K562 (cell line): ENCODE results near the gene SEBOX. TPM values are rescaled to one million over a fixed set of nuclear protein-coding genes. Genes with fewer than 3 reads are reported as not detected.

ENCODE experiments used
- CBFA2T2 ChIP-seq: fragments of 450-650 bp; conservative IDR thresholded peaks from 2 replicates; pipeline ENCODE4 v1.6.1; 2017; ENCODE audit warnings: mild to moderate bottlenecking
- CBFA2T3 ChIP-seq: fragments of 450-650 bp; IDR thresholded peaks from 2 replicates; pipeline ENCODE4 v1.6.1; 2017
- CHCHD3 ChIP-seq: fragments of 250-450 bp; sonication (Bioruptor Pico); IDR thresholded peaks from 2 replicates; pipeline ENCODE4 v2.1.2; 2022; ENCODE audit warnings: mild to moderate bottlenecking
- ESRRA ChIP-seq: fragments of 450-650 bp; IDR thresholded peaks from 2 replicates; pipeline ENCODE4 v1.6.1; 2014; ENCODE audit warnings: low read depth, mild to moderate bottlenecking, moderate library complexity, borderline replicate concordance
- JUN ChIP-seq, 2 experiments: sonication (generic) in 1 of 2; formaldehyde crosslinking in 1 of 2; IDR thresholded peaks; 2 replicates each; pipeline versions ENCODE4 v1.6.1 to v1.8.0; 2012 to 2022; ENCODE audit warnings: borderline replicate concordance in 2 of 2, mild to moderate bottlenecking in 2 of 2, improper control_type of control experiment in 1 of 2, low read depth in 1 of 2, low read length in 1 of 2, missing genetic modification reagents in 1 of 2
- KLF1 ChIP-seq: fragments of 450-650 bp; IDR thresholded peaks from 2 replicates; pipeline ENCODE4 v1.6.1; 2016; ENCODE audit warnings: missing genetic modification characterization, missing compliant biosample characterization
- LEF1 ChIP-seq: fragments of 450-650 bp; IDR thresholded peaks from 2 replicates; pipeline ENCODE4 v1.6.1; 2016; ENCODE audit warnings: mild to moderate bottlenecking
- MYBL2 ChIP-seq, 2 experiments: fragments of 450-650 bp in 1 of 2; sonication (generic) in 1 of 2; formaldehyde crosslinking in 1 of 2; IDR thresholded peaks; 2 replicates each; pipeline versions ENCODE4 v1.6.1 to v1.8.1; 2017 to 2022; ENCODE audit warnings: borderline replicate concordance in 1 of 2, inconsistent platforms in 1 of 2, low read depth in 1 of 2, mild to moderate bottlenecking in 1 of 2, missing genetic modification reagents in 1 of 2, moderate library complexity in 1 of 2
- NEUROD1 ChIP-seq: fragments of 150-350 bp; IDR thresholded peaks from 2 replicates; pipeline ENCODE4 v1.6.1; 2014; ENCODE audit warnings: borderline replicate concordance, low read length, low read depth; ENCODE audit not compliant: partially characterized antibody
- OTX1 ChIP-seq: fragments of 450-650 bp; formaldehyde crosslinking; IDR thresholded peaks from 2 replicates; pipeline ENCODE4 v1.4.0; 2022; ENCODE audit warnings: mild to moderate bottlenecking
- POU5F1 ChIP-seq: fragments of 150-350 bp; IDR thresholded peaks from 2 replicates; pipeline ENCODE4 v1.6.1; 2014; ENCODE audit warnings: borderline replicate concordance, low read length, low read depth, mild to moderate bottlenecking; ENCODE audit not compliant: partially characterized antibody
- RAD51 ChIP-seq: fragments of 450-650 bp; IDR thresholded peaks from 2 replicates; pipeline ENCODE4 v1.7.1; 2016; ENCODE audit warnings: low read depth, mild to moderate bottlenecking, borderline replicate concordance
- SAFB2 ChIP-seq: fragments of 200-400 bp; formaldehyde crosslinking; IDR thresholded peaks from 2 replicates; pipeline ENCODE4 v1.6.1; 2018; ENCODE audit warnings: borderline replicate concordance, low read length, low read depth, moderate library complexity; ENCODE audit not compliant: severe bottlenecking
- SMAD2 ChIP-seq: fragments of 150-350 bp; IDR thresholded peaks from 2 replicates; pipeline ENCODE4 v1.6.1; 2014; ENCODE audit warnings: low read depth, mild to moderate bottlenecking, low read length
- TAL1 ChIP-seq: fragments of 450-650 bp; IDR thresholded peaks from 2 replicates; pipeline ENCODE4 v1.6.1; 2016; ENCODE audit warnings: mild to moderate bottlenecking
- ZFP1 ChIP-seq: fragments of 450-650 bp; formaldehyde crosslinking; IDR thresholded peaks from 2 replicates; pipeline ENCODE4 v1.4.0; 2020; ENCODE audit warnings: mild to moderate bottlenecking, mixed read lengths
- ZNF280B ChIP-seq: fragments of 250-450 bp; sonication (Bioruptor Pico); IDR thresholded peaks from 2 replicates; pipeline ENCODE4 v1.5.1; 2021; ENCODE audit warnings: mild to moderate bottlenecking
- ZNF436 ChIP-seq: fragments of 250-450, 450-650 bp; sonication (Bioruptor Pico); formaldehyde crosslinking; IDR thresholded peaks from 2 replicates; pipeline ENCODE4 v1.7.0; 2020; ENCODE audit warnings: mild to moderate bottlenecking
- ZNF644 ChIP-seq: fragments of 200-800 bp; sonication (Bioruptor generic); IDR thresholded peaks from 2 replicates; pipeline ENCODE4 v1.6.1; 2016; ENCODE audit warnings: low read depth, missing genetic modification characterization, missing compliant biosample characterization
- ZNF696 ChIP-seq: fragments of 250-450 bp; sonication (Bioruptor Pico); conservative IDR thresholded peaks from 2 replicates; pipeline ENCODE4 v1.4.0; 2020; ENCODE audit warnings: mild to moderate bottlenecking, moderate library complexity
- ZNF740 ChIP-seq, 3 experiments: fragments of 200-800 bp in 1 of 3; sonication (Bioruptor generic) in 1 of 3; sonication (generic) in 1 of 3; formaldehyde crosslinking in 1 of 3; IDR thresholded peaks; 2 replicates each; pipeline versions ENCODE4 v1.6.1 to v1.8.0; 2016 to 2022; ENCODE audit warnings: mild to moderate bottlenecking in 2 of 3, missing compliant biosample characterization in 2 of 3, missing genetic modification characterization in 2 of 3, missing genetic modification reagents in 1 of 3
- polyA plus RNA-seq, 8 experiments: library from polyadenylated mRNA; depleted of rRNA in 4 of 8; stranded (reverse) in 5 of 8; unstranded in 3 of 8; fragments of >200 nt; fragmentation: Nextera tagmentation in 2 of 8; fragmentation: Illumina TruSeq in 1 of 8; extraction: Ambion mirVana in 2 of 8; extraction: Trizol in 1 of 8; gene quantifications; 2 replicates each; pipeline versions ENCODE4 v1.2.1 to v1.2.3, GENCODE V29; 2011 to 2014; ENCODE audit warnings: inconsistent platforms in 1 of 8, missing spikeins in 1 of 8
- total RNA-seq, 7 experiments: library from RNA; depleted of rRNA in 6 of 7; stranded (reverse); fragments of >200 nt in 6 of 7; fragmentation: Illumina TruSeq in 2 of 7; extraction: Trizol in 2 of 7; gene quantifications; 2 replicates each; pipeline versions ENCODE4 v1.2.1 to v1.2.3, GENCODE V29; 2011 to 2021; ENCODE audit warnings: low replicate concordance in 1 of 7
- TF ChIP-seq, protein P1 (sequence below): IDR thresholded peaks from 3 replicates; pipeline ENCODE4 v1.6.1; 2011; ENCODE audit warnings: borderline replicate concordance, mild to moderate bottlenecking; ENCODE audit not compliant: insufficient read length, insufficient read depth

SEBOX gene
- total and polyA plus RNA-seq, 9 of the 15 experiments (the other 6 are each of a cell fraction or from before 2014, with no cell fraction given): not detected

DNA sequence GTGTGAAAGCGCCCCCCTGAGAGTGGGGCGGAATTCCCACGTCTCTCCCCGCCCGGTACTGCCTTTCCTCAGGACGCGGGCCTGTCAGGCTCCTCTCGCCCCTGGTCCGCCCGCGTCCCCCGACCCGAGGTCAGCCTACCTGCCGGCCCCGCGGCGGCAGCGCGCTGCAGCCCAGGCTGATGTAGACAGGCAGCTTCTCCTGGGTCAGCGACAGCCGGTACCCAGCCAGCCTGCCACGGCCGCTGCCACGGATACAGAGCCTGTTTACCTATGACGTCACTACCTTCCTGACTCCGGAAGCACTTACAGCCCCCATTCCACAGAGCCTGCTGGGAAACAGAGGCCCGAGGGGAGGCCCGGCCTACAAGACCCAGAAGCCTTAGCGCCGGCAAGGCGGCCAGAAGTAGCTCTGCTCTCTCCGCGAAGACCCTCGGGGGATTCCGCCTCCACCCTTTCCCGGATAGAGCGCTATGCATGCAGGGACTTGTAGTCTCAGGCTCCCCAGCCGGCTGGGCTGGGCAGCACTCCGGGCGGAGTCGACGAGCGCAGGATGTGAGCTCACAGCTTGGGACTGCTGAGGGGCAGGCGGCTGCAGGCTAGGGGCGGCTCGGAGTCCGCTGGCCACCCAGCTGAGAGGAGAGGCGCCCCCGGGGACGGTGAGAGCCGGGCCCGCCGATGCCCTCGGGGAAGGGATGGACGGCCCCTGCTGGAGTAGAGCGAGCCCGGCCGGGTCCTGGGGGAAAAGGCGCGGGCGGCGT lies 29.6 kb downstream of the SEBOX start, which contains the start of the genes IFT20 and TNFAIP1 (continued):
- no peak for TF ChIP-seq ZNF280B
- peak; percentile 99 for TF ChIP-seq JUN (IDR thresholded peaks at IDR 0.05; ENCODE audit: borderline replicate concordance, low read depth, low read length)
- peak; percentile 65; the same call in 1 of the 2 replicates for TF ChIP-seq JUN (CRISPR knock-in tag; IDR thresholded peaks at IDR 0.05; ENCODE audit: borderline replicate concordance)
- no peak for TF ChIP-seq ZNF436 (CRISPR knock-in tag)
- no peak for TF ChIP-seq RAD51
- TF ChIP-seq KLF1 (tag): no peak
- TF ChIP-seq SAFB2: no peak
- no peak for TF ChIP-seq CBFA2T2
- peak; percentile 92 for TF ChIP-seq POU5F1
- no peak for TF ChIP-seq ESRRA
- TF ChIP-seq LEF1: no peak
- 0 out of 2 replicates have a peak, but pooled peaks have one; percentile 30 for TF ChIP-seq ZFP1 (CRISPR knock-in tag)
- TF ChIP-seq, protein P1, sequence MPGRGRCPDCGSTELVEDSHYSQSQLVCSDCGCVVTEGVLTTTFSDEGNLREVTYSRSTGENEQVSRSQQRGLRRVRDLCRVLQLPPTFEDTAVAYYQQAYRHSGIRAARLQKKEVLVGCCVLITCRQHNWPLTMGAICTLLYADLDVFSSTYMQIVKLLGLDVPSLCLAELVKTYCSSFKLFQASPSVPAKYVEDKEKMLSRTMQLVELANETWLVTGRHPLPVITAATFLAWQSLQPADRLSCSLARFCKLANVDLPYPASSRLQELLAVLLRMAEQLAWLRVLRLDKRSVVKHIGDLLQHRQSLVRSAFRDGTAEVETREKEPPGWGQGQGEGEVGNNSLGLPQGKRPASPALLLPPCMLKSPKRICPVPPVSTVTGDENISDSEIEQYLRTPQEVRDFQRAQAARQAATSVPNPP: no peak
- peak; percentile 87 for TF ChIP-seq OTX1 (CRISPR knock-in tag)
- TF ChIP-seq TAL1: no peak
- TF ChIP-seq CBFA2T3: no peak
- peak; percentile 93 for TF ChIP-seq ZNF644 (tag)
- TF ChIP-seq MYBL2 (IDR thresholded peaks at IDR 0.05; ENCODE audit: low read depth): no peak
- TF ChIP-seq MYBL2 (CRISPR knock-in tag; IDR thresholded peaks at IDR 0.05; ENCODE audit: borderline replicate concordance): no peak
- TF ChIP-seq NEUROD1: peak; percentile 75
- TF ChIP-seq ZNF696 (CRISPR knock-in tag): no peak
- TF ChIP-seq CHCHD3: no peak
- no peak for TF ChIP-seq SMAD2
- no peak for TF ChIP-seq ZNF740 (CRISPR knock-in tag; IDR thresholded peaks at IDR 0.05)
- TF ChIP-seq ZNF740 (tag; IDR thresholded peaks at IDR 0.05): no peak; a peak in 1 of 4 replicates
